IPS-20b (cell line): ENCODE data around the gene SP2.
A peak's percentile ranks its signal among the peaks of the same experiment; 100 is the strongest.

Experiments used
- H3K27ac ChIP-seq: one replicate; pipeline ENCODE4 v1.5.1; 2013; ENCODE audit warnings: low read length
- H3K27me3 ChIP-seq: 2 replicates; pipeline ENCODE4 v1.6.1; 2013; ENCODE audit warnings: mild to moderate bottlenecking, low read length, inconsistent platforms; ENCODE audit not compliant: insufficient read depth
- H3K36me3 ChIP-seq: 2 replicates; pipeline ENCODE4 v1.6.1; 2013; ENCODE audit warnings: low read depth, mild to moderate bottlenecking, inconsistent platforms, low read length, moderate library complexity; ENCODE audit not compliant: insufficient read depth
- H3K4me1 ChIP-seq: 2 replicates; pipeline ENCODE4 v1.6.1; 2013; ENCODE audit warnings: mild to moderate bottlenecking, control low read depth, inconsistent platforms, low read length, moderate library complexity; ENCODE audit not compliant: insufficient read depth
- H3K4me3 ChIP-seq: 2 replicates; pipeline ENCODE4 v1.5.1; 2013; ENCODE audit warnings: mild to moderate bottlenecking, low read length, inconsistent platforms
- H3K9ac ChIP-seq: 2 replicates; pipeline ENCODE4 v1.6.1; 2013; ENCODE audit warnings: low read depth, mild to moderate bottlenecking, inconsistent platforms, low read length, moderate library complexity
- H3K9me3 ChIP-seq: 2 replicates; pipeline ENCODE4 v1.6.1; 2013; ENCODE audit warnings: mild to moderate bottlenecking, low read depth, low read length, inconsistent platforms; ENCODE audit not compliant: insufficient read depth

The SP2 gene

GRCh38 chr17:47935961-47936360, 39.9 kb downstream of the SP2 start:
- Histone ChIP-seq H3K9ac (no peak overlapping the region), H3K36me3 (no peaks in the 10 kb centered on the region), H3K4me1 (no peaks in the 10 kb centered on the region), H3K27me3 (peaks cover 18% of the 10 kb centered on the region), H3K4me3 (no peak overlapping the region), H3K9me3 (peaks cover 3% of the 10 kb centered on the region), H3K27ac (no peak overlapping the region)

GRCh38 chr17:47937941-47938340, 41.9 kb downstream of the SP2 start:
- no peak overlapping the region for H3K9ac ChIP-seq
- peaks cover 30% of the 10 kb centered on the region for H3K27me3 ChIP-seq
- peaks cover 4% of the 10 kb centered on the region for H3K9me3 ChIP-seq
- H3K27ac ChIP-seq, result no peak overlapping the region
- H3K4me3 ChIP-seq, result no peak overlapping the region
- peaks cover 5% of the 10 kb centered on the region; the same call in 1 of the 2 replicates for H3K4me1 ChIP-seq
- H3K36me3 ChIP-seq, result no peaks in the 10 kb centered on the region

DNA sequence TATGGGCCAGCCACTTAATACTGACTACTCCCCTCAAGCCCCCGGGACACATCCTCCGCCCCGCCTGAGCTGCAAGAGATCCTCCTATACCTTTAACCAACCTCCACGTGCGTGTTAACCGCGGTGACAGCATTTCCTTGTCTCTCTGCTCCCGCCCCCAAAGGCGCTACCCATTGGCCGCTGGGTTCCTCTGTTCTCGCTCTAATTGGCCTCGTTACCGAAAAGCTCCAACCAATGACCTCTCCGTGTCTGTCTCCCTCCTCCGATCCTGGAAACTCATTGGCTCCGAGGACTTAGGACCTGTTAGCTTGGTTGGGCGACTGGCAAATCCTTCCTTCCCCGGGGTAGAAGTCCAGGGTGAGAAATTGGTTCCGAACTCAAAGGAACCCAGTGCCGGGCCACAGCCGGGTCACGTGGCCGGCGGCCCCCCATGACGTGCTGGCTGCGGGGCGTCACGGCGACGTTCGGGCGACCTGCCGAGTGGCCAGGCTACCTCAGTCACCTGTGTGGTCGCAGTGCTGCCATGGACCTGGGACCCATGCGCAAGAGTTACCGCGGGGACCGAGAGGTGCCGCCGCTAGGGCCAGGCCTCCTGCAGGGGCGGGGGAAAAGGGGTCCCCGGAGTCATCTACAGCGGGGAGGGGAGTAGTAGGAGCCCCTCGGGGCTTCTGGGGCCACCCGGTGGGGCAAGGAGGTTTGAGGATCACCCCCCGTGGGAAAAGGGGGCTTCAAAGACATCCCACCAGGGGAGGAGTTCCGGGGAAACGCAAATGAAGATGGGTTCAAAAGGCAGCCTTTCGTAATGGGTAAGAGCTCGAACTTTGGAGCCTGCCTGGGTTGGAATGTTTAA, 45.4 kb downstream of the SP2 start, which contains the start of gene PNPO:
Gene PNPO, plus strand, starts transcription at position 326 of the 850 bp plus-strand sequence. Its CDS starts 105 bp downstream, at position 431.
- H3K9ac ChIP-seq, result peak within 1 kb of the TSS; percentile 67
- H3K27me3 ChIP-seq, result peaks cover 30% of the 10 kb centered on the region
- peaks cover 4% of the 10 kb centered on the region for H3K9me3 ChIP-seq
- peaks cover 11% of the 10 kb centered on the region; the same call in 1 of the 2 replicates for H3K36me3 ChIP-seq
- no peak within 1 kb of the TSS for H3K27ac ChIP-seq
- H3K4me1 ChIP-seq, result peaks cover 5% of the 10 kb centered on the region; the same call in 1 of the 2 replicates
- peak within 1 kb of the TSS; percentile 69 for H3K4me3 ChIP-seq

DNA sequence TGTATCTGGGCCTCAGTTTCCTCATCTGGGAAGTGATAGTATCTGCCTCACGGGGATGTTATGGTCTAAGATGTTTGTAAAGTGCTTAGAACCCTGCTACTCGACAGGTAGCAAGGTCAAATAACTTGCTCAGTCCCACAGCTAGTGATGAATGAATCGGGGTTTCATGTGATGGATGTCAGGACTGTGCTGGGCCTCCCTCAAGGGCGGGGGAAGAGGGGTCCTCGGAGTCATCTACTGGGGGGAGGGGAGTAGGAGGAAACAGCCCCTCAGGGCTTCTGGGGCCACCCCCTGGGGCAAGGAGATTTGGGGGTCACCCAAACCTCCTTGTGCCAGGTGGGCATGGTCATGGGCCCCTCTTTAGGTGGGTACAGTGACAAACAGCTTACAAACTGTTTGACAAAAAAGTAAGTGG, 46.1 kb downstream of the SP2 start:
- no peak overlapping the region for H3K27ac ChIP-seq
- peaks cover 6% of the 10 kb centered on the region; the same call in 1 of the 2 replicates for H3K4me1 ChIP-seq
- peak overlapping the region; percentile 69 for H3K4me3 ChIP-seq
- peaks cover 4% of the 10 kb centered on the region for H3K9me3 ChIP-seq
- H3K9ac ChIP-seq, result peak overlapping the region; percentile 67
- H3K36me3 ChIP-seq, result peaks cover 11% of the 10 kb centered on the region; the same call in 1 of the 2 replicates
- peaks cover 30% of the 10 kb centered on the region for H3K27me3 ChIP-seq

GRCh38 chr17:47942568-47942967, 46.5 kb downstream of the SP2 start:
- Histone ChIP-seq H3K4me3 (peak overlapping the region; percentile 69; the same call in 1 of the 2 replicates), H3K9ac (peak overlapping the region; percentile 67; the same call in 1 of the 2 replicates), H3K27me3 (peaks cover 30% of the 10 kb centered on the region), H3K27ac (no peak overlapping the region), H3K36me3 (peaks cover 11% of the 10 kb centered on the region; the same call in 1 of the 2 replicates), H3K4me1 (peaks cover 7% of the 10 kb centered on the region; the same call in 1 of the 2 replicates), H3K9me3 (peaks cover 4% of the 10 kb centered on the region)

DNA sequence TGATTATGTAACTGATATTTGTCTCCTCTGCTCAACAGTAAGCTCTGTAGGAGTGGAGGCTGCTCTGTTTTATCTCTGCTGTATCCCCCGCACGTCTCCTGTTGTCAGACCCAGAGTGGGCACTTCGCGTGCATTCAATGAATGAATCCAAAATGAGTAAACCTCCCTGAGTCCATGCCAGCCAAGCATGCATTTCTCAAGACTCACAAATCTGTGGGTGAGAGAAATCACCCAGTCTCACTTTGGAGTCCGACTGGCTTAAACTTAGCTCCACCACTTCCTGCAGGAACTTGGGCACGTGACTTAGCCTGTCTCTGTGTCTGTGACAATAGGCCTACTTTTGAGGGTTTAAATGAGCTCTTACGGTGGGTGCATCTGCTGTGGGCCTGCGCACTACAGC, 49.0 kb downstream of the SP2 start:
- peaks cover 11% of the 10 kb centered on the region; the same call in 1 of the 2 replicates for H3K36me3 ChIP-seq
- no peak overlapping the region for H3K27ac ChIP-seq
- peaks cover 21% of the 10 kb centered on the region for H3K27me3 ChIP-seq
- no peak overlapping the region for H3K9ac ChIP-seq
- peaks cover 10% of the 10 kb centered on the region; the same call in 1 of the 2 replicates for H3K4me1 ChIP-seq
- peaks cover 4% of the 10 kb centered on the region for H3K9me3 ChIP-seq
- no peak overlapping the region for H3K4me3 ChIP-seq

DNA sequence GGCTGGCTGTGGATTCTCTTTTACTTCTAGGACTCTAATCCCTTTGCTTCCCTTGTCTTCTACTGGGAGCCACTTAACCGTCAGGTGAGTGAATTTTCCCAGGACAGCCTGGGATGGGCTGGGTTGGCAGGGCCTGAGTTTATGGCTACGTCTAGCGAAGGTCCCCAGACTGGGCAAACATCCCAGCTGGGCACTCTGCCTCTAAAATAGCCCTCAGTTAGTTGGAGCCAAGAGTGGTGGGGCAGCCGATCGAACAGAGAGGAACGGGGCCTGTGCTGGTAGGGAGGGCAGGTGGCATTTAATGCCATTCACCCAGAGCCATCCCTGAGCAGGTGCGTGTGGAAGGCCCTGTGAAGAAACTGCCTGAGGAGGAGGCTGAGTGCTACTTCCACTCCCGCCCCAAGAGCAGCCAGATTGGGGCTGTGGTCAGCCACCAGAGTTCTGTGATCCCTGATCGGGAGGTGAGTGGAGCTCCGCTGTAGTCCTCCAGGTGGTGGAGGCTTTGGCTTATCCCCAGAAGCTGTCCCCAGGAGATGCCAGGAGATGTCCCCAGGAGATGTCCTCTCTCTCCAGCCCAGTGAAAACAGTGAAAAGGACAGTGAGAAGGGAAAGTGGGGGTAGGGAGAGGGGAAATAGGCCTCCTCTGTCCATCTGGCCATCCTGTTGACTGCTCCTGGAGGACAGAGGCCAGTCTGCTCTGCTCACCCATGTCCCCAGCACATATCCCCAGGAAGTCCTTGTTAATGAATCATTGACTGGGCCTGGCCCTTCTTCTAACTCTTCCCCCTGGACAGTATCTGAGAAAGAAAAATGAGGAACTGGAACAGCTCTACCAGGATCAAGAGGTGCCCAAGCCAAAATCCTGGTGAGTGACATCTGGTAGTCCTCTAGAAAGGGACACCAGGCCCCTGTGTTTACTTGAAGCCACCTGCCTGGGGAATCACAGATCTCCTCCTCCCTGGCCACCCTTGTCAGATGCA, 49.8 kb downstream of the SP2 start:
- peaks cover 10% of the 10 kb centered on the region; the same call in 1 of the 2 replicates for H3K4me1 ChIP-seq
- H3K4me3 ChIP-seq, result no peak overlapping the region
- no peak overlapping the region for H3K9ac ChIP-seq
- H3K27me3 ChIP-seq, result peaks cover 13% of the 10 kb centered on the region
- H3K36me3 ChIP-seq, result peaks cover 11% of the 10 kb centered on the region; the same call in 1 of the 2 replicates
- H3K27ac ChIP-seq, result no peak overlapping the region
- peaks cover 3% of the 10 kb centered on the region for H3K9me3 ChIP-seq

DNA sequence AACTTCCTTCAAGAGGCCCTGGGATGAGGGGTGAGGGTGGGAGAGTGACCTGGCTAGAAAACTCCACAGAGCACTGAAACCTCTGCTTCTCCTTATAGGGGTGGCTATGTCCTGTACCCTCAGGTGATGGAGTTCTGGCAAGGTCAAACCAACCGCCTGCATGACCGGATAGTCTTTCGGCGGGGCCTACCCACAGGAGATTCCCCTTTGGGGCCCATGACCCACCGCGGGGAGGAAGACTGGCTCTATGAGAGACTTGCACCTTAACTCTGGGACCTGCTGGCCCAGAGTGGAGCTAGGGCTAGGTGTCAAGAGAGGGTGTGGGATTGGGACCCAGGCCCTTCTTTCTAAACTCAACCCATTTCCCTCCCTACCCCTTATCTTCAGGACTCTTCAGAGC, 50.5 kb downstream of the SP2 start:
- Histone ChIP-seq H3K27me3 (peaks cover 7% of the 10 kb centered on the region; the same call in 1 of the 2 replicates), H3K36me3 (peaks cover 11% of the 10 kb centered on the region; the same call in 1 of the 2 replicates), H3K9ac (no peak overlapping the region), H3K27ac (no peak overlapping the region), H3K4me1 (peaks cover 10% of the 10 kb centered on the region; the same call in 1 of the 2 replicates), H3K4me3 (no peak overlapping the region), H3K9me3 (no peaks in the 10 kb centered on the region)

DNA sequence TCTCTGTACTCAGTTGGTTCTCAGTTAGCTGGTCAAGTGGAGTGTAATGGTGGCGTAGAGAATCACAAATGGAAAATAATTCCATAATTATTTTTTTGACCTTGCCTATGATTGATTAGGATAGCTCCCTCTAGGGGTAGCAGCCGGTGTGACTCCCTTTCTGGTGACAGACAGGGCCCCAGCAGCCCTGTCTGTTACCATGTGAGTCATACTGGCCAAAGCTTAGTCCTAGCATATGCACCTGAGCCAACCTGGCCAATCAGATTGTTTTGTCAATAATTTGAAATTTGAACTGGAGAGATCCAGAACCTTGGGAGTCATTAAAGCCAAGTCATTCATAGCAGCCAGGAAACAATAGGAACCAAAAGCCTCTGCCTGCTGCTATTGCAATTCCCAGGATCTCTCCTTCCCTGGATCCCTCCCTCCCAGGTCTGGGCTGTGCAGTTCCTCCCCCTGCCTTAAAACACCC, 50.9 kb downstream of the SP2 start:
- H3K4me1 ChIP-seq, result peaks cover 10% of the 10 kb centered on the region; the same call in 1 of the 2 replicates
- no peak overlapping the region for H3K4me3 ChIP-seq
- H3K36me3 ChIP-seq, result peaks cover 11% of the 10 kb centered on the region; the same call in 1 of the 2 replicates
- H3K9me3 ChIP-seq, result no peaks in the 10 kb centered on the region
- peaks cover 4% of the 10 kb centered on the region; the same call in 1 of the 2 replicates for H3K27me3 ChIP-seq
- H3K27ac ChIP-seq, result no peak overlapping the region
- no peak overlapping the region for H3K9ac ChIP-seq

- Histone ChIP-seq H3K4me3 (no peak overlapping the region), H3K9me3 (no peaks in the 10 kb centered on the region), H3K36me3 (peaks cover 11% of the 10 kb centered on the region; the same call in 1 of the 2 replicates), H3K27me3 (no peaks in the 10 kb centered on the region; the same call in 1 of the 2 replicates), H3K27ac (no peak overlapping the region), H3K4me1 (peaks cover 6% of the 10 kb centered on the region; the same call in 1 of the 2 replicates), H3K9ac (no peak overlapping the region)
These were observed 52.7 kb downstream of the SP2 start for GRCh38 chr17:47948706-47949196.
